ENCODE results near the gene VRK3. TPM values are rescaled to one million over a fixed set of nuclear protein-coding genes. Genes with fewer than 3 reads are reported as not detected.

VRK3 gene
- total and polyA plus RNA-seq, 2 of the 4 experiments (the other 2 are of a cell fraction): 28.7 to 35.8 TPM

DNA sequence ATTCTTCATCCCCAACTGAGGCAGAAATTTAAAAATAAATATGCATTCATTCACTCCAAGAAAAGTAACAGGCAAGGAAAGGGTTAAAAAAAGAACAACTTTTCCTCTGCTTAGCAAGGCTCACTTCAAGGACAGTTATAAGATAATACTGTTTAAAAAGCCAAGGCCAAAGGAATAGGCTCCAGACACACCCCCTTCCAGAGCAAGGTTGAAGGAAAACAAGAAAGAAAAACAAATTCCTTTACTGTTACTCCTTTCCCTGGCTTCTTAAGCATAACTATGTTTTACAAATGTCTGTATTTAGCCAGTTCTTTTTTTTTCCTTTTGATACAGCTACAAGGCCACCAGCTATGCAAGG, 72.7 kb downstream of the VRK3 start:
- dilution Hi-C loops (cut with HindIII; ENCODE audit: low sequenced_read_pairs, unreplicated experiment): no loop called here
- Histone ChIP-seq H2BK20ac (ENCODE audit: low read depth, low read length) (no peak overlapping the region), H3K14ac (replicated peaks; ENCODE audit: low read depth, low read length) (no peak overlapping the region), H3K9me1 (ENCODE audit: insufficient read depth, low read length) (no peaks in the 10 kb centered on the region), H2BK120ac (ENCODE audit: low read depth, low read length) (no peak overlapping the region), H4K20me1 (ENCODE audit: insufficient read depth, low read length) (no peaks in the 10 kb centered on the region), H3K18ac (ENCODE audit: low read depth, low read length) (no peak overlapping the region), H3K23ac (ENCODE audit: low read depth, low read length) (no peak overlapping the region), H4K5ac (ENCODE audit: low read depth, low read length) (no peak overlapping the region), H3K27me3 (ENCODE audit: control insufficient read depth, insufficient read depth, low read length) (peaks cover 11% of the 10 kb centered on the region), H3K79me1 (ENCODE audit: low read depth in 1 of 2, low read length in 2 of 2) (no peaks in the 10 kb centered on the region), H3K9me3 (ENCODE audit: control insufficient read depth, insufficient read depth, low read length) (no peaks in the 10 kb centered on the region), H3K4me1 (ENCODE audit: control insufficient read depth, insufficient read depth, low read length) (no peaks in the 10 kb centered on the region), H4K8ac (ENCODE audit: low read depth in 2 of 2, low read length in 2 of 2) (no peak overlapping the region), H3K56ac (ENCODE audit: extremely low read depth, insufficient read depth, low read length) (no peak overlapping the region), H4K91ac (ENCODE audit: insufficient read depth, low read depth, low read length) (no peak overlapping the region), H2AK9ac (replicated peaks; ENCODE audit: low read depth, low read length, poor library complexity) (no peak overlapping the region), H2BK5ac (ENCODE audit: low read depth, low read length, poor library complexity, severe bottlenecking) (no peak overlapping the region), H2AK5ac (ENCODE audit: low read depth, low read length) (no peak overlapping the region), H3K4ac (ENCODE audit: low read depth, low read length) (no peak overlapping the region), H3K4me2 (ENCODE audit: low read depth, low read length) (no peak overlapping the region), H3K9ac (ENCODE audit: low read depth, low read length) (no peak overlapping the region), H3K27ac (ENCODE audit: insufficient read depth, low read length) (no peak overlapping the region), H3K36me3 (ENCODE audit: control insufficient read depth, insufficient read depth, low read length) (no peaks in the 10 kb centered on the region), H2AFZ (replicated peaks; ENCODE audit: low read length, poor library complexity) (no peak overlapping the region), H2BK15ac (ENCODE audit: low read depth, low read length) (no peak overlapping the region), H3K4me3 (ENCODE audit: insufficient read depth, low read depth, low read length) (no peak overlapping the region)
- in situ Hi-C loops (cut with MboI; ENCODE audit: low sequenced_read_pairs): no loop called here
- ChIA-PET CTCF (no interaction called here), POLR2A (ENCODE audit: unreplicated experiment) (no interaction called here)
- peak; percentile 51 for ATAC-seq (ENCODE audit: low read depth)
- intact Hi-C loops (cut with micrococcal nuclease): no loop called here
- no TSS peak for BruUV-seq (replicated peaks)
- TF ChIP-seq, protein P1, sequence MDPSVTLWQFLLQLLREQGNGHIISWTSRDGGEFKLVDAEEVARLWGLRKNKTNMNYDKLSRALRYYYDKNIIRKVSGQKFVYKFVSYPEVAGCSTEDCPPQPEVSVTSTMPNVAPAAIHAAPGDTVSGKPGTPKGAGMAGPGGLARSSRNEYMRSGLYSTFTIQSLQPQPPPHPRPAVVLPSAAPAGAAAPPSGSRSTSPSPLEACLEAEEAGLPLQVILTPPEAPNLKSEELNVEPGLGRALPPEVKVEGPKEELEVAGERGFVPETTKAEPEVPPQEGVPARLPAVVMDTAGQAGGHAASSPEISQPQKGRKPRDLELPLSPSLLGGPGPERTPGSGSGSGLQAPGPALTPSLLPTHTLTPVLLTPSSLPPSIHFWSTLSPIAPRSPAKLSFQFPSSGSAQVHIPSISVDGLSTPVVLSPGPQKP (IDR thresholded peaks at IDR 0.05; ENCODE audit: borderline replicate concordance, low read depth, low read length): no peak
- TF ChIP-seq FOS (IDR thresholded peaks at IDR 0.05; ENCODE audit: low read depth, low read length) (no peak), RFX5 (IDR thresholded peaks at IDR 0.05; ENCODE audit: low read depth, low read length) (no peak), MXI1 (IDR thresholded peaks at IDR 0.05; ENCODE audit: borderline replicate concordance, low read depth, low read length) (no peak), SMC3 (IDR thresholded peaks at IDR 0.05; ENCODE audit: low read depth, low read length) (no peak)
- TF ChIP-seq, protein P2, sequence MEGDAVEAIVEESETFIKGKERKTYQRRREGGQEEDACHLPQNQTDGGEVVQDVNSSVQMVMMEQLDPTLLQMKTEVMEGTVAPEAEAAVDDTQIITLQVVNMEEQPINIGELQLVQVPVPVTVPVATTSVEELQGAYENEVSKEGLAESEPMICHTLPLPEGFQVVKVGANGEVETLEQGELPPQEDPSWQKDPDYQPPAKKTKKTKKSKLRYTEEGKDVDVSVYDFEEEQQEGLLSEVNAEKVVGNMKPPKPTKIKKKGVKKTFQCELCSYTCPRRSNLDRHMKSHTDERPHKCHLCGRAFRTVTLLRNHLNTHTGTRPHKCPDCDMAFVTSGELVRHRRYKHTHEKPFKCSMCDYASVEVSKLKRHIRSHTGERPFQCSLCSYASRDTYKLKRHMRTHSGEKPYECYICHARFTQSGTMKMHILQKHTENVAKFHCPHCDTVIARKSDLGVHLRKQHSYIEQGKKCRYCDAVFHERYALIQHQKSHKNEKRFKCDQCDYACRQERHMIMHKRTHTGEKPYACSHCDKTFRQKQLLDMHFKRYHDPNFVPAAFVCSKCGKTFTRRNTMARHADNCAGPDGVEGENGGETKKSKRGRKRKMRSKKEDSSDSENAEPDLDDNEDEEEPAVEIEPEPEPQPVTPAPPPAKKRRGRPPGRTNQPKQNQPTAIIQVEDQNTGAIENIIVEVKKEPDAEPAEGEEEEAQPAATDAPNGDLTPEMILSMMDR (conservative IDR thresholded peaks at IDR 0.05; ENCODE audit: low read depth, low read length): no peak
- DNase-seq: no peak

Data from IMR-90 (cell line).